HUES48 (cell line): ENCODE results near the gene OPHN1.
"Not testable (repeated sequence)": the region's sequence is repeated elsewhere in the genome, so short reads cannot be mapped to it uniquely, and the experiment has no call there.

ENCODE experiments used
- H3K27ac ChIP-seq: one replicate; pipeline ENCODE4 v1.7.0; 2013; ENCODE audit warnings: low read depth, low read length, inconsistent platforms
- H3K27me3 ChIP-seq: 2 replicates; pipeline ENCODE4 v1.6.1; 2013; ENCODE audit warnings: mild to moderate bottlenecking, low read length; ENCODE audit not compliant: control insufficient read depth, insufficient read depth
- H3K36me3 ChIP-seq: 2 replicates; pipeline ENCODE4 v1.6.1; 2013; ENCODE audit warnings: low read length; ENCODE audit not compliant: control insufficient read depth, insufficient read depth
- H3K4me1 ChIP-seq: 2 replicates; pipeline ENCODE4 v1.6.1; 2013; ENCODE audit warnings: mild to moderate bottlenecking, low read length; ENCODE audit not compliant: control insufficient read depth, insufficient read depth
- H3K4me3 ChIP-seq: 2 replicates; pipeline ENCODE4 v1.5.1; 2013; ENCODE audit warnings: mild to moderate bottlenecking, low read depth, low read length
- H3K9ac ChIP-seq: 2 replicates; pipeline ENCODE4 v1.6.1; 2013; ENCODE audit warnings: mild to moderate bottlenecking, low read depth, low read length, moderate library complexity
- H3K9me3 ChIP-seq: 2 replicates; pipeline ENCODE4 v1.6.1; 2013; ENCODE audit warnings: low read length; ENCODE audit not compliant: control insufficient read depth, insufficient read depth

OPHN1 gene

DNA sequence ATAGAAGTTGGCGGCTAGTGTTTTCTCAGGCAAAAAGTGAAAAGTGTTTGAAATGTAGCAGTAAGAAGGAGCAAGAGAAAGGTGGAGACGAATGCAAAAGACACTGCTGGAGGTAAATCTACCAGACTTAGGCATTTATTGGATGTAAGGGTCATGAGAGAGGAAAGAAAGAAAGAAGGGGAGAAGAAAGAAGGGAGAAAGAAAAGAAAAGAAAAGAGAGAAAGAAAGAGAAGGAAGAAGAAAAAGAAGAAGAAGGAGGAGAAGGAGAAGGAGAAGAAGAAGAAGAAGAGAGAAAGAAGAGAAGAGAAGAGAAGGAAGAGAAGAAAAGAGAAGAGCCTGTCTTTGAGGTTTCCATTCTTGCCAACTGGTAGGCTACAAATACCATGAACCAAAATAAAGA is 31.2 kb downstream of the OPHN1 start:
- Histone ChIP-seq H3K4me1 (no peaks in the 10 kb centered on the region), H3K9me3 (peaks cover 25% of the 10 kb centered on the region; the same call in 1 of the 2 replicates), H3K27me3 (no peaks in the 10 kb centered on the region), H3K9ac (no peak overlapping the region), H3K27ac (no peak overlapping the region), H3K4me3 (no peak overlapping the region), H3K36me3 (no peaks in the 10 kb centered on the region)

DNA sequence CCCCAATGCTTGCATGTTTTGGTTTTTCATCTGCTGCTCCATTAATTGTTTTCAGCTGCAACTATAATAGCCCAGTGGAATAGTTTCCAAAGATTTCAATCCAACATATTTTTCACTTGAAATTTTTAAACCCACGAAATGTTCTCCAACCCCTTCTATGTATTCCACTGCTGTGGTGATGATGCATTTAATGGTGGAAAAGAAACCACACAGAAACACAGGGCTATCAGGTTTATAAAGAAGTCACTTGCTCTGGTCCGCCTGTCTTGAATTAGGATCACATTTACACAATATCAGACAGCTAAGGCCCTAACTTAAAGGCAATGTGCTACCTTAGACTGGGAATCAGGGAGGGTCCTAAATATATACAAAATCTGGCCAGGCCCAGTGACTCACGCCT is 35.0 kb downstream of the OPHN1 start:
- Histone ChIP-seq H3K27ac (no peak overlapping the region), H3K27me3 (no peaks in the 10 kb centered on the region), H3K9me3 (peaks cover 19% of the 10 kb centered on the region; the same call in 1 of the 2 replicates), H3K9ac (no peak overlapping the region), H3K36me3 (no peaks in the 10 kb centered on the region), H3K4me3 (no peak overlapping the region), H3K4me1 (no peaks in the 10 kb centered on the region)

DNA sequence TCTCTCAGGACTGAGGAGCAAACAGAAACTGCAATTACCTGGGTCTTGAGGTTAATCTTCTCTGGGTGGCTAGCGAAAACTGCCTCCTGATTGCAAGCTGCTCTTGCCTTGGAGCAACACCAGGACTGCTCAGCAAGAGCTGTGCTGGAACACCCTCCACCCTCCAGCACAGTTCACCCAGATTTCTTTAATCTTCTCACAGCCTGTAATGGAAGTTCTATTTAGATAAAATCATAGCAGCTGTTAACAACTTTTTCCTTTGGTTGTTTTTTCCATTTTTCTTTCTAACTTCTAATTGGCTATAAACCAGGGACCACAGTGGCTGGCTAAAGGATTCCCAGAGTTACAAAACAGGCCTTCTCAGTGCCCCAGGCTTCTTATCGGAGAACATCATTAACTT is 36.3 kb downstream of the OPHN1 start:
- Histone ChIP-seq H3K27ac (no peak overlapping the region), H3K9me3 (peaks cover 24% of the 10 kb centered on the region; the same call in 1 of the 2 replicates), H3K36me3 (no peaks in the 10 kb centered on the region), H3K27me3 (no peaks in the 10 kb centered on the region), H3K4me3 (no peak overlapping the region), H3K9ac (no peak overlapping the region), H3K4me1 (no peaks in the 10 kb centered on the region)

DNA sequence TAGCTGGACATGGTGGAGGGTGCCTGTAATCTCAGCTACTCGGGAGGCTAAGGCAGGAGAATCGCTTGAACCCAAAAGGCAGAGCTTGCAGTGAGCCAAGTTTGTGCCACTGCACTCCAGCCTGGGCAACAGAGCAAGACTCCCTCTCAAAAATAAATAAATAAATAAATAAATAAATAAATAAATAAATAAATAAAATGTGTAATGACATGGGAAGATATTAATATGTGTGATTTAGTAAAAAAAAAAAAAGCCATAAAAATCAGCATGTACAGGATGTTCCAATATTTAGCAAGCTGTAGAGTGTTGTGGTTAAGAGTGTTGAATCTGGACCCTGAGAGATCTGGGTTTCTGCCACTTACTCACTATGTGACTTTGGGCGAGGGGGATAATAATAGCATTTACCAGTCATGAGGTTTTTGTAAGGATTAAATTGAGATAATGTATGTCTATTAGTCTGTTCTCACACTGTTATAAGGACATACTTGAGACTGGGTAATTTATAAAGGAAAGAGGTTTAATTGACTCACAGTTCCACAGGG is 43.8 kb downstream of the OPHN1 start:
- H3K27me3 ChIP-seq, H3K4me3 ChIP-seq, H3K36me3 ChIP-seq, H3K4me1 ChIP-seq, H3K27ac ChIP-seq, H3K9ac ChIP-seq: not testable (repeated sequence)
- H3K9me3 ChIP-seq = peaks cover 22% of the 10 kb centered on the region

DNA sequence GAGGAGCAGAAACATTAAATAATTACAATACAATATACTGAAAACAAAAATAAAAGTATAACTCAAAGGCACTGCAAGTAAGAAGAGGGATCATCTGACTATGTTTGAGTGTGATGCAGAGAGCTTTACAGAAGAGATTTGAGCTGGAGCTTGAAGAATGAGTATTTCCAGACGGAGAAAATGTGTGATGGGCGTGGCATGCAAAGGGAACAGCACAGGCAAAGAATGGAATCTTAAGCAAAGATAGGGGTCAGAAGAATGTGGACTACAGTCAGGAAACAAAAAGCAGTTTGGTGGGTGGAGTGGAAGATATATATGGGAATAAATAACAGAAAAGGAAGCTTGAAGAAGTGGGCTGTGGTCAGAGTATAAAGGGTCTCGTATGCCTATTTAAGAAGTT is 45.5 kb downstream of the OPHN1 start:
- Histone ChIP-seq H3K27me3 (no peaks in the 10 kb centered on the region), H3K9ac (no peak overlapping the region), H3K4me1 (no peaks in the 10 kb centered on the region), H3K27ac (no peak overlapping the region), H3K4me3 (no peak overlapping the region), H3K9me3 (peaks cover 22% of the 10 kb centered on the region), H3K36me3 (no peaks in the 10 kb centered on the region)

DNA sequence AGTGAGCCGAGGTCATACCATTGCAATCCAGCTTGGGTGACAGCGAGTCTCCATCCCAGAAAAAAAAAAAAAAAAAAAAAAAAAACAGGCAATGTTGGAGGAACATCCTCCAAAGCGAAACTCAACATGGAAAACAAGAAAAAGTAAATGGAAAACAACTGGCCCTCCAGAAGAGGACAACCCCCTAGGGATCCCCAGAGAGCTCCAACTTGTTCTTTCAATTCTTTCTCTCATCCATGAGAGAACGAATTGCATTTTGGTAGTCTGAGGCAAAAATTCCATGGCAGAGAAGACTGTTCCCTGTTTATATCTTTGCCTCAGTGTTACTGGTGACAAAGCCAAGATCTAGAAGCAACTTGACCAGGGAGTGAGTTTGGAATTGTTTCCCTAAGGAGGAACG is 49.8 kb downstream of the OPHN1 start:
- H3K4me3 ChIP-seq = no peak overlapping the region
- no peak overlapping the region for H3K27ac ChIP-seq
- no peaks in the 10 kb centered on the region for H3K27me3 ChIP-seq
- H3K36me3 ChIP-seq = no peaks in the 10 kb centered on the region
- H3K4me1 ChIP-seq = no peaks in the 10 kb centered on the region
- H3K9me3 ChIP-seq = peaks cover 28% of the 10 kb centered on the region
- H3K9ac ChIP-seq = no peak overlapping the region

DNA sequence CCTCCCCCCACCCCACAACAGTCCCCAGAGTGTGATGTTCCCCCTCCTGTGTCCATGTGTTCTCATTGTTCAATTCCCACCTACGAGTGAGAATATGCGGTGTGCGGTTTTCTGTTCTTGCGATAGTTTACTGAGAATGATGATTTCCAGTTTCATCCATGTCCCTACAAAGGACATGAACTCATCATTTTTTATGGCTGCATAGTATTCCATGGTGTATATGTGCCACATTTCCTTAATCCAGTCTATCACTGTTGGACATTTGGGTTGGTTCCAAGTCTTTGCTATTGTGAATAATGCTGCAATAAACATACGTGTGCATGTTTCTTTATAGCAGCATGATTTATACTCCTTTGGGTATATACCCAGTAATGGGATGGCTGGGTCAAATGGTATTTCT is 55.7 kb downstream of the OPHN1 start:
- not testable (repeated sequence) for H3K9ac ChIP-seq, H3K4me1 ChIP-seq, H3K27ac ChIP-seq, H3K36me3 ChIP-seq, H3K4me3 ChIP-seq, H3K27me3 ChIP-seq
- H3K9me3 ChIP-seq = peaks cover 28% of the 10 kb centered on the region

DNA sequence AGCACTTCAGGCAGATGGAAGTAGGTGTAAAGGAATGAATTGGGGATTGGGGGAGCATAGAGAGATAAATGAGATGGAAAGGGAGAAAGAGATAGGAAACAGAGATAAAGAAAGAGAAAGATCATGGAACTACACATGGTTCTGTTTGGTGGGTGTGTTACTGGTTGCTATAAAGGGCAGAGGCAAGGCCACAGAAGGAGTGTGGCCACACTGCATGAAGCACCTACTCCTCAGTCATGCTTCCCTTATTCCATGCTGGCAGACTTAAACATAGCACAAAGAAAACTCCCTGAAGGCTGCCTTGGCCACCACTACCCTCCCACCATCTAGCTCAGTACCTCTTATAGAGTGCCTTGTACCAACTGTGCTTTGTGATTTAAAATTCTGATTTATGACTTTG is 56.9 kb downstream of the OPHN1 start:
- Histone ChIP-seq H3K4me3 (no peak overlapping the region), H3K27me3 (no peaks in the 10 kb centered on the region), H3K27ac (no peak overlapping the region)

DNA sequence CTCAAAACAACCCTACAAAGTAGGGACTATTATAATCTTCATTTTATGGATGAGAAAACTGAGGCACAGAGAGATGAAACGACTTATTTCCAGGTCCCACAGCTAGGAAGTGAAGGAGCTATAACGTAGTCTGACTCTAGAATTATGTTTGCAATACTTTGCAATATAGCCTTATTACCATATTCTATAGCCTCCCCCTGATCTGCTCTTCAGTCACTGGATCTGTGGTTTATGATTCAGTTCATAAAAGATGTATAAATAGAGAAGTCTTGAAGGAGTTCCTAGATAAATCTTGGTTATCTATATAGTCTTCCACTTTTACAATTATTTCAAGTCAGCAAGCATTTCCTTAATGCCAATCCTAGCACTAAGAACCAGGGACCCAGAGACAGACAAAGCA is 57.5 kb downstream of the OPHN1 start:
- no peak overlapping the region for H3K27ac ChIP-seq
- no peaks in the 10 kb centered on the region for H3K4me1 ChIP-seq
- H3K27me3 ChIP-seq = no peaks in the 10 kb centered on the region
- no peaks in the 10 kb centered on the region for H3K36me3 ChIP-seq
- H3K9me3 ChIP-seq = peaks cover 18% of the 10 kb centered on the region
- H3K9ac ChIP-seq = no peak overlapping the region
- H3K4me3 ChIP-seq = no peak overlapping the region

More for the DNA sequence above, 56.9 kb downstream of the OPHN1 start:
- Histone ChIP-seq H3K9ac (no peak overlapping the region), H3K4me1 (no peaks in the 10 kb centered on the region), H3K9me3 (peaks cover 22% of the 10 kb centered on the region), H3K36me3 (no peaks in the 10 kb centered on the region)

DNA sequence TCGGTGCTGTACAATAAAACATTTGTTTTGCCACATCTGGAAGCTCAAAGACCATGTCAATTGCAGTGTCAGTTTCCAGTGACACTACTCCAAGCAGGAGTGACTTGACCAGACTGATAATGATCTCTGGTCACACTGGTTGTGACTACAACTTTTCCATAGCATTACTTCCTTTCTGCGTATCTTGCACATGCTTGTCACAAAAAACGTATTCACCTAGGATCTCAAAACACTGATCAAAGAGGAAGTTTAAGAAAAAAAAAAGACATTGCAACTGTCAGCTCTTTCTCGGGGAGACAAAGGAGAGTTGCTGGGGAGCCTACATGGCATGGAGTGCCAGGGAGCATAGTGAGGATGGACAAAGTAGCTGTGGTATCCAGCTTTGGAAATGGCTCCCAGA is 60.6 kb downstream of the OPHN1 start:
- Histone ChIP-seq H3K9me3 (peaks cover 34% of the 10 kb centered on the region), H3K9ac (no peak overlapping the region), H3K27ac (no peak overlapping the region), H3K27me3 (no peaks in the 10 kb centered on the region), H3K36me3 (no peaks in the 10 kb centered on the region), H3K4me3 (no peak overlapping the region), H3K4me1 (no peaks in the 10 kb centered on the region)

DNA sequence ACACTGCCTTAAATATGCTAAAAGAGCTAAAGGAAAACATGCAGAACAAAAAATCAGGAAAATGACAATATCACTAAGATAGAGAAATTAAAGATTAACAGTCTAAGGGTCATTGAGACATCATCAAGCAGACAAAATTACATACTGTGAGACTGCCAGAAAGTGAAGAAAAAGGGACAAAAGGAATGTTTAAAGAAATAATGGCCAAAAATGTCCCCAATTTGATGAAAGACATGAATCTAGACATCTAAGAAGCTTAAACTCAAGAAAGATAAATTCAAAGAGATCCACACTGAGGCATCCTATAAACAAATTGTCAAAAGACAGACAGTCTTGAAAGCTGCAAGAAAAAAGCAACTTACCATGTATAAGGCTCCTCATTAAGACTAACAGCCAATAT is 63.7 kb downstream of the OPHN1 start:
- H3K4me3 ChIP-seq = no peak overlapping the region
- H3K27me3 ChIP-seq = no peaks in the 10 kb centered on the region
- no peaks in the 10 kb centered on the region for H3K4me1 ChIP-seq
- H3K9me3 ChIP-seq = peaks cover 56% of the 10 kb centered on the region
- no peak overlapping the region for H3K9ac ChIP-seq
- H3K36me3 ChIP-seq = no peaks in the 10 kb centered on the region
- H3K27ac ChIP-seq = no peak overlapping the region

DNA sequence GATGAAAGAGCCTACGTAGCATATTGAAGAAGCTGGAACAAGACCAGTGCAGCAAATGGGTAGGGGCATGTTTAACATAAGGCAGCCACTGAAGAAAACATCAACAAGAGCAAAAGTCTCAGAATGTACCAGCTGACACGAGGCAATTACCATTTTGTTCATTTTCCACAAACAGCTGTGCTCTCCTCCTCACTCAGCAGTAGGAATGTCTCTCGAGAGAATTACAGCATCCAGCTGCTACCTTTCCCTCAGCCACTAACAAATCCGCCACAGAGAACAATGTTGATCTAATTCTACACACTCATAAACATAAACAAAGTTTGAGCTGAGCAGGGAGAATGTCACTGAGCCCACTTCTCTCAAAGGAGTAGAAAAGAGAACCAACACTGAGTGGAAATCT is 68.0 kb downstream of the OPHN1 start:
- no peak overlapping the region for H3K27ac ChIP-seq
- no peaks in the 10 kb centered on the region for H3K27me3 ChIP-seq
- no peaks in the 10 kb centered on the region for H3K4me1 ChIP-seq
- H3K36me3 ChIP-seq = no peaks in the 10 kb centered on the region
- peaks cover 44% of the 10 kb centered on the region for H3K9me3 ChIP-seq
- H3K4me3 ChIP-seq = no peak overlapping the region
- H3K9ac ChIP-seq = no peak overlapping the region
